Inflammatory macrophage treated with lipopolysaccharide for 1 hour (primary cell): ENCODE results near the gene ELL2.
"Not testable (repeated sequence)": the region's sequence is repeated elsewhere in the genome, so short reads cannot be mapped to it uniquely, and the experiment has no call there.

ENCODE experiments used
- DNase-seq, 2 donors: peaks; one replicate each; pipeline ENCODE4 v3.0.0-alpha.2; 2020 to 2022

ELL2 gene

GRCh38 chr5:95837492-95837891, 124.2 kb downstream of the ELL2 start:
- no peak for DNase-seq

- not testable (repeated sequence) for DNase-seq
Measured at GRCh38 chr5:95836971-95837370, 124.7 kb downstream of the ELL2 start.

- DNase-seq, result peak in 1 of 2 donors; percentile 50
Measured at GRCh38 chr5:95836544-95836943, 125.1 kb downstream of the ELL2 start.

GRCh38 chr5:95835682-95836385, 125.8 kb downstream of the ELL2 start:
- DNase-seq, result peak; percentile 51 to 62
